ENCODE measurements around the gene SLC1A2.

DNA sequence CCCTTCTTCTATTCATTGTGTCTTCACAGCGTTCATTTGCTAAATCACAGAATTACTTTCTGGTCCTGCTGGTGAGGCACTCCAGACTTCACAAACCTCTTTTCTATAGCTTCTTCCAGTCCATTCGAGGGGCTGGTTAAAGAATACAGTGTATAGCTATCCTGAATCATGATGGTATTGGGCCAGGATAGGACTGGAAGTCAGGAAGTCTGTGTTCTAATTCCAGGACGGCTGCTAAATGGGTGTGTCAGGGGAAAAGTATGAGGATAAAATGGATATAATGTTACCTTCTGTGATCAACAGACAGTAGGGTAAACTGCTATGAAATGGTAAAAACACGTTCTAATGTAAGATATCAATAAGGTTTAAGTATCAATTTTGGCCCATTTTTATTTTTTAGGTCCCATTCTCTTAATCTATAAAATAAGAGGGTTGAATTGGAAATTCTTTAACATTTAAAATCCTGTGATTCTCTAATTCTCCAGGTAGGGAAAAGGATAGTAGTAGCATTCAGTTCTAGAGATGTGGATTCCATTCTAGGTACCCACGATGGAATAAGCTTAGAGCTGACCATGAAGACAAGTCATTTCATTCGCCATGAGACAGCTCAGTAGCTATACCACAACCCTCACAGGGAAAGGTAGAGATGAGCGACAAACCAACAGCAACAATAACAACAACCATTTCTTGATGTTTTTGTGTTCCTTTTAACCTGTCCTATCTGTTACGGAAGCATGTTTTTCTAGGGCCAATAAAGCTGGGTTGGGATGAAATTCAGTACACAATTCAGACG lies 96.1 kb downstream of the SLC1A2 start:
- TF ChIP-seq, protein P1, sequence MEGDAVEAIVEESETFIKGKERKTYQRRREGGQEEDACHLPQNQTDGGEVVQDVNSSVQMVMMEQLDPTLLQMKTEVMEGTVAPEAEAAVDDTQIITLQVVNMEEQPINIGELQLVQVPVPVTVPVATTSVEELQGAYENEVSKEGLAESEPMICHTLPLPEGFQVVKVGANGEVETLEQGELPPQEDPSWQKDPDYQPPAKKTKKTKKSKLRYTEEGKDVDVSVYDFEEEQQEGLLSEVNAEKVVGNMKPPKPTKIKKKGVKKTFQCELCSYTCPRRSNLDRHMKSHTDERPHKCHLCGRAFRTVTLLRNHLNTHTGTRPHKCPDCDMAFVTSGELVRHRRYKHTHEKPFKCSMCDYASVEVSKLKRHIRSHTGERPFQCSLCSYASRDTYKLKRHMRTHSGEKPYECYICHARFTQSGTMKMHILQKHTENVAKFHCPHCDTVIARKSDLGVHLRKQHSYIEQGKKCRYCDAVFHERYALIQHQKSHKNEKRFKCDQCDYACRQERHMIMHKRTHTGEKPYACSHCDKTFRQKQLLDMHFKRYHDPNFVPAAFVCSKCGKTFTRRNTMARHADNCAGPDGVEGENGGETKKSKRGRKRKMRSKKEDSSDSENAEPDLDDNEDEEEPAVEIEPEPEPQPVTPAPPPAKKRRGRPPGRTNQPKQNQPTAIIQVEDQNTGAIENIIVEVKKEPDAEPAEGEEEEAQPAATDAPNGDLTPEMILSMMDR (IDR thresholded peaks at IDR 0.05): no peak
- no peak for TF ChIP-seq POLR2A (IDR thresholded peaks at IDR 0.05)

Measured in uterus (tissue), 2 donors.